Activated T-cell treated with anti-CD3 and anti-CD28 coated beads, Interleukin-2, amount 50 U/mL, for 24 hours (primary cell): ENCODE results near the gene ZIC1.

Experiments
- DNase-seq: peaks from one replicate; pipeline ENCODE4 v3.0.0-alpha.2; 2020
- H3K27ac Mint-ChIP-seq: 2 replicates; pipeline ENCODE4 v1.8.0; 2020; ENCODE audit warnings: mild to moderate bottlenecking, mixed read lengths
- H3K27me3 Mint-ChIP-seq: 2 replicates; pipeline ENCODE4 v1.8.0; 2020; ENCODE audit warnings: mixed read lengths
- H3K36me3 Mint-ChIP-seq: 2 replicates; pipeline ENCODE4 v1.8.0; 2020; ENCODE audit warnings: low read depth, mixed read lengths
- H3K4me1 Mint-ChIP-seq: 2 replicates; pipeline ENCODE4 v1.8.0; 2020; ENCODE audit warnings: low read depth, mixed read lengths
- H3K4me3 Mint-ChIP-seq: 2 replicates; pipeline ENCODE4 v1.8.0; 2020; ENCODE audit warnings: mild to moderate bottlenecking, moderate library complexity, mixed read lengths
- H3K9me3 Mint-ChIP-seq: 2 replicates; pipeline ENCODE4 v1.8.0; 2020; ENCODE audit warnings: mixed read lengths

ZIC1 gene

DNA sequence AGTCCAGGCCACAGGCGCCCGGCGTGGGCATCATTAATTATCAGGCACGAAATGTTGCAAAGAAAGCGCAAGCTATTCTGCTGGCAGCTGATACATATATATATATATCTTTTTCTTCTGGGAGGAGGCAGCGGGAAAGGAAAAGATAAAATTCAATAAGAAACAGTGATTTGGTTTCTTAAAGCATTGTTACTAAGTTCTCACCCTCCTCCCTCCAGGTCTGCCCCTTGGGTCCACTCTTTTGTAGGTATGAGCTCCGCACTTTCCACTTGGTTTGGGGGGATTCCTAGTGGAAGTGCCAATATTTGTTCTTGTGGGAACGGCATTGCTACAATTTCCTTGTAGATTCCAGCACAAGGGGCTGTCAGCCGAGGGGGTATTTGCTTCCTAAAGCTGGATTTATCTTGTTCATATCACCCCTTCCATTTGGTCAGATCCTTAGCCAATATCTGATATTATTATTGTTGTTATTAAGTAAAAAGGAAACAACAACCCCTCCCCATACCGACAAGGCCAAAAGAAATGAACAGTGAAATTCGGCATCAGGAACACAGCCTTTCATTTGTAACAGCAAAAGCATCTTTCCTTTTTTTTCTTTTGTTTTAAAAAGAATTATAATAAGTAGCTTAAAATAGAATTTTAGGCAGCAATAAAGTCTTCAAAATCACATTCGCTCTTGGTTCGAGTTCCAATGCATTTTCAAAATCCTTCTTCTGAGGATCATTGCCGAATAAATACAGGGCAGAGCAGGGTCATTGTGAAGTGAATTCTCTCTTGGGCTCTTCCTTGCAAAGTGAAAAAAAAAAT is 15.6 kb downstream of the ZIC1 start:
- H3K27ac Mint-ChIP-seq = no peak overlapping the region
- no peak for DNase-seq
- H3K9me3 Mint-ChIP-seq = peaks cover 11% of the 10 kb centered on the region
- peaks cover 59% of the 10 kb centered on the region for H3K27me3 Mint-ChIP-seq
- no peaks in the 10 kb centered on the region for H3K4me1 Mint-ChIP-seq
- no peak overlapping the region for H3K4me3 Mint-ChIP-seq
- no peaks in the 10 kb centered on the region for H3K36me3 Mint-ChIP-seq

DNA sequence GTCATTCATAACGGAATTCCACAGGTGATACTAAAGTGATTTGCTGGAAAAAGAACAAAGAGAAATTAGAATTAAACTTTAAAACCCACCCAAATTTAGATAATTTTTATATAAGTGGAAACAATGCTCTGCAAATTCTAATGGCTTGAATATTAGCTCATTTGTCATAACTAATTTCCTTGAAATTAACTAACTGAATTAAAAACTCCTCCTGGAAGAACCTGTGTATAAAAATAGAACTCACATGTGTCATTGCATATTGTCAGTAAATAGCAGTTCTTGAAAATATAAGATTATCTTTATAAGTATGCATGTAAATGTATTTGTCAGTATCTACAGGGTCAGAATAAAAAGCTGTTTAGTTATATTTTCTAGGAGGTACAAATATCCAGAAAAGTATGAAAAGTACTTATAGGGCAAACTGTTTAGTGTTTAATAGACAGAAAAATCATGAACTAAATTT is 16.3 kb downstream of the ZIC1 start:
- H3K27me3 Mint-ChIP-seq = peaks cover 53% of the 10 kb centered on the region
- H3K4me3 Mint-ChIP-seq = no peak overlapping the region
- H3K4me1 Mint-ChIP-seq = no peaks in the 10 kb centered on the region
- H3K36me3 Mint-ChIP-seq = no peaks in the 10 kb centered on the region
- H3K27ac Mint-ChIP-seq = no peak overlapping the region
- peaks cover 7% of the 10 kb centered on the region for H3K9me3 Mint-ChIP-seq
- DNase-seq = no peak

DNA sequence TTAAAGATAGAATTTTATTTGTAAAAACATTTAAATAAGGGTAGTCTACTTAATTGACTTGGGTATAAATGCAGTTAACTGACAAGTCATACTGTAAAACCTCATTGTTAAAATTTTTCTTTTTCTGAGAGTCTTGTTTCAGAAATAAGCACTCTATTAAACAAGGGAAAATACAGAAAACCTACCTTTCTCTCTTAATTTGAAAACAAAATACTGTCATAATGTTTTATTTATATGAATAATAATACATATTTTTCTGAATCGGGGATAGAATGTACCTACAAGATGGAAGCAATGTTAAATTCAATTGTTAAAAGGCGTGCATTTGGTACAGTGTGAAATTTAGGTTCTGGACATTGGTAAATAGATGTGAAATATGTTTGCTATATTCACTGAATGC is 17.8 kb downstream of the ZIC1 start:
- no peaks in the 10 kb centered on the region for H3K36me3 Mint-ChIP-seq
- no peak for DNase-seq
- H3K4me1 Mint-ChIP-seq = no peaks in the 10 kb centered on the region
- H3K9me3 Mint-ChIP-seq = peaks cover 7% of the 10 kb centered on the region
- no peak overlapping the region for H3K4me3 Mint-ChIP-seq
- H3K27me3 Mint-ChIP-seq = peaks cover 40% of the 10 kb centered on the region
- H3K27ac Mint-ChIP-seq = no peak overlapping the region

DNA sequence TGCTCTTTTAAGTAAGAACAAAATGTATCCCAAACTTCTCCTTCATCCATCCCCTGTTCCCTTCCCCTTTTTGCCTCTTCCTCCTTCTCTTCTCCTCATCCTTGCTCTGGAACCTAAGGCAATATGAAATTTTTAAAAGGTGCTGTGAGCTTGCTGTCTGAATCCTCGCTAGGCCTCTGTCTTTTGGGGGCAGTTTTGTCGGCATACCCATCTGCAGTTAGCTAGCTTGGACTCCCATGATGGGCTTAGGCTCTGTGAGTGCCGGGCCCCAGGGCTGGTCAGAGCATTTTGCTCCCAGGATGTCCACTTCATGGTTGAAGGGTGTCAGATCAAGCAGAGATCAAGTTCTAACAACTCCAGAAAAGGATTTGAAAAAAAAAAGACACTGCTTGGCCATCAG is 18.6 kb downstream of the ZIC1 start:
- Mint-ChIP-seq H3K9me3 (peaks cover 6% of the 10 kb centered on the region), H3K27ac (no peak overlapping the region), H3K36me3 (no peaks in the 10 kb centered on the region), H3K4me3 (no peak overlapping the region), H3K4me1 (no peaks in the 10 kb centered on the region), H3K27me3 (peaks cover 31% of the 10 kb centered on the region)
- DNase-seq = no peak

DNA sequence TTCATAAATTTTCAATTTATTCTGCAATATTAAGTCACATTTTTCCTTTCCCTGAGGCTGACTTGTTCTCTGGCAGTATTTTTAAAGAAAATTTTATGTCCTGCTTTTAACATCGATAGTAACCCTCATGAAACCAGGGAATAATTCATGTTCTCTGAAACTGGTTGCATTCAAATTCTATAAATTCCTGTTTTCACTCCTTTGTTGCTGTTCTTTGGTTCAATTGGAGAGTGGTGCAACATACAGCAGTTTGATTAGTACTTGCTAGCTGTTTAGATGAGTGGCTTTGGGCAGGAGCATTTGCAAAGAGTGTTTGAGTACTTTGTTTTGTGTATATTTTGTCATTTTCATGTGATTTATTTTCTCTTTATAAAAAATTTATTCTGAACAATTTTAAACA is 19.2 kb downstream of the ZIC1 start:
- Mint-ChIP-seq H3K27ac (no peak overlapping the region), H3K36me3 (no peaks in the 10 kb centered on the region), H3K4me1 (no peaks in the 10 kb centered on the region), H3K27me3 (peaks cover 26% of the 10 kb centered on the region), H3K9me3 (peaks cover 6% of the 10 kb centered on the region), H3K4me3 (no peak overlapping the region)
- no peak for DNase-seq

DNA sequence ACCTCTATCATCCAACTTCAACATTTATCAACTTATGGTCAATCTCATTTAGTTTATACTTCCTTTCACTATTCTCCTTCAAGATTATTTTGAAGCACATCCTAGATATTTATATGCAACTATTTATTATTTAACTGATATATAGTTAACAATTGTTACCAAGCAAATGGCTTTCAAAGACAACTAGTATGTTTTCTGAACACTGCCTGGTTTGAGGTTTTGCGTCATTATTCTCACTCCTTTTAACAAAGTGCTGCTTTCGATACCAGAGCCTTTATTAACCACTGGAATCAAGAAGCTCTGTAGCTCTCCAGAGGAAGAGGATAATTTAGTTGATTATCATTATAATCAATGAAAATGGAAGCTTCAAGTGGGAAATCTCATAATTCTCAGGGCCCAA is 19.6 kb downstream of the ZIC1 start:
- peaks cover 5% of the 10 kb centered on the region for H3K9me3 Mint-ChIP-seq
- no peaks in the 10 kb centered on the region for H3K4me1 Mint-ChIP-seq
- no peak overlapping the region for H3K4me3 Mint-ChIP-seq
- H3K36me3 Mint-ChIP-seq = no peaks in the 10 kb centered on the region
- no peak overlapping the region for H3K27ac Mint-ChIP-seq
- DNase-seq = no peak
- peaks cover 21% of the 10 kb centered on the region for H3K27me3 Mint-ChIP-seq

DNA sequence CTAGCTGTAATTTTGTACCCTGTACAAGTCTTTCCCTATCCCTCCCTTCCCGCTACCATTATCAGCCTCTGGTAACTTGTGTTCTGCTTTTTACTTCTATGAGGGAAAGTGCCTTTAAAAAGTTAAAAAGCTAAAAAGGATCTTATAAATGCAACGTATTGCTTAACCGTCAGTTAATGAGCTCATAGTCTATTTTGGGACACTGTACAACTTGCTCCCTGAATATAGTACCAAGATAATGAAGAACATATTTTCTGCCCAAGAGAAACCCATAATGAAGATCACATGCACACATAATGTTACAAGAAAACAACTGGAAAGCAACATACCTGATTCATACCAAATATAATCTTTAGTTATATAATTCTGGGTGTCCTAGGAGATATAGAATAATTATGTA is 22.6 kb downstream of the ZIC1 start:
- peaks cover 6% of the 10 kb centered on the region for H3K9me3 Mint-ChIP-seq
- H3K4me3 Mint-ChIP-seq = no peak overlapping the region
- no peak for DNase-seq
- no peaks in the 10 kb centered on the region for H3K36me3 Mint-ChIP-seq
- peaks cover 3% of the 10 kb centered on the region for H3K27me3 Mint-ChIP-seq
- no peaks in the 10 kb centered on the region for H3K4me1 Mint-ChIP-seq
- H3K27ac Mint-ChIP-seq = no peak overlapping the region

DNA sequence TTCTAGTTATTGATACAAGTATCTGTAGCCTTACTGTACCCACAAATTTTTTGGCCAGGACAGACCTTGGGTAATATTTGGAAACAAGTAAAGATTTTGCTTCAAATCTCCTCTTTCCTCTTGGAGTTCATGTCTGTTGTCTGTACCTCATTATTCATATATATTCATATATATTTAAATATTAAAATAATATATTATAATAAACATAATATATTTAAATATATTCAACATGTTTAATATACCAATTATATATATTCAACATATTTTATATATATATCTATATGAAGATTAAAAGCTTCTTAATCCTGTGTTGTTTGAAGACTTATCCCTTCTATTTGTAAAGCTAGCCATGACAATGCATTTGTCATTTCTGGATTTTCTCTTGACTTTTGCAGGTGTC is 38.1 kb downstream of the ZIC1 start:
- no peaks in the 10 kb centered on the region for H3K36me3 Mint-ChIP-seq

DNA sequence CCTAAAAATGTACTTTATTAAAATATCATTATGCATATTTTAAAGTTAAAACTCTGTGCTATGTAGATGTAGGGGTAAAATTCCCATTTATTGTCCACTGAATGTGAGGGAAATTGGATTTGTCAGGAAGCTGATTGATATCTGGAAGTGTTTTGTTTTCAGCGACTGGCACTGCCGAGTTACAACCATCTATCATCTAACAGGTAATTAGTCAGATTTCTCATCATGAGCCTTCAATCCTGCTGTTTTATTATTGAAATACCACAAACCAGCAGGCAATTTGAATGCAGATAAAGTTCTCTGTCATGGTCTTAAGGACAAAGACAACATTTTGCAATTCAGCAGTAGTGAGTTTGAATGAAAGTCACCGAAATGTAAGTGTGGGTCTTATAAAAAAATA is 40.5 kb downstream of the ZIC1 start:
- Mint-ChIP-seq H3K36me3 (no peaks in the 10 kb centered on the region), H3K9me3 (peaks cover 2% of the 10 kb centered on the region), H3K27ac (no peak overlapping the region), H3K27me3 (no peaks in the 10 kb centered on the region), H3K4me3 (no peak overlapping the region), H3K4me1 (no peaks in the 10 kb centered on the region)
- no peak for DNase-seq

More for the DNA sequence above, 38.1 kb downstream of the ZIC1 start:
- Mint-ChIP-seq H3K27ac (no peak overlapping the region), H3K9me3 (peaks cover 5% of the 10 kb centered on the region), H3K4me3 (no peak overlapping the region), H3K27me3 (no peaks in the 10 kb centered on the region), H3K4me1 (no peaks in the 10 kb centered on the region)
- DNase-seq = no peak

DNA sequence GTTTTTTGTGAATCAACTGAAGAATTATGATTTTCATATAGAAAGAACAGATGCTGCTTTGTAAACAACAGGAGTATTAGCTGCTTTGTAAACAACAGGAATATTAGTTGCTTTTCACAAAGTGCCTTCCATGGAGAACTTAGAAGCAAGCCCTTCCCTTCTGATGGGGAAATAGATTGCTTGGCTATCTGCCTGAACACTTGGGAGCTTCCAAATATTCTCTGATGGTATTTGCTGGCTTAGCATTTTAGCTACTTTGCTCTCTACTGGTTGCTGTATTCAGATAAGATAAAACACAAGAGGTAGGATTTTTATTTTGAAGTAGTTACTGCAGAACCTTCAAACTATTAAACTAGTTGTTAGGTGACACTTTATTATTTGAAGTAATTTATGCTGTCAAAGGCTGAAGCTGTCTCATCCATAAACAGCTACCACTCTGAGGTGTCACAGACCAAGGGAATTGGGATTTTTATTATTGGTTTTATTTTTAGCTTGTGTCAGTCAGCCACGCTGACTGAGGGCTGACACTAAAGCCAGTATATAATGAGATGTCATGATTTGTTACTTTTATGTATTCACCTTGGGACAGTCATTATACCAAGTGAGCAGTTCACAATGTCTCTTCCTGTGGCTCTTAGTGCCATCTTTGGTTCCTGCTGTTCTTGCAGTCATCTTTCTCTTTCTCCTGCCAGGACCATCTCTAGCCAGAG is 50.0 kb downstream of the ZIC1 start:
- DNase-seq = no peak
- no peaks in the 10 kb centered on the region for H3K36me3 Mint-ChIP-seq
- no peaks in the 10 kb centered on the region for H3K4me1 Mint-ChIP-seq
- no peaks in the 10 kb centered on the region for H3K9me3 Mint-ChIP-seq
- H3K27ac Mint-ChIP-seq = no peak overlapping the region
- H3K4me3 Mint-ChIP-seq = no peak overlapping the region
- no peaks in the 10 kb centered on the region for H3K27me3 Mint-ChIP-seq

DNA sequence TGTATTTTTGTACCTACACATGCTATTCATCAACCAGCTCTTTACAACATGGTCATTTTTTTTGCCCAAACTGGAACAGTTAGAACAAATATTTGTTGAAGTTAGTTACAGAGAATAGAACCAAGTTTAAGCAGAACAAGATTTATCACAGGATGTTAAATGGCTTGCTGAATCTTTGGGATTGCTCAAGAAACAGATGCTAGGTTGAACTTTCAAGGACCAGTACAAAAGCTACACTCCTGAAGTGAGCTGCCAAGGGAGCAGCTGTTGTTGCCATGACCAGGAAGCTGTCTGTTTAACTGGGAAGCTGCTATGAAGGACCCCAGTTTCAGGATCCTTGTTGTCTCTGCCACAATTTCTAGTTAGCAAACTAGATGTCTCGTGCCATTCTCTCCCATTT is 53.7 kb downstream of the ZIC1 start:
- H3K36me3 Mint-ChIP-seq = no peaks in the 10 kb centered on the region
- no peaks in the 10 kb centered on the region for H3K9me3 Mint-ChIP-seq
- no peaks in the 10 kb centered on the region for H3K4me1 Mint-ChIP-seq
- no peak overlapping the region for H3K4me3 Mint-ChIP-seq
- H3K27me3 Mint-ChIP-seq = no peaks in the 10 kb centered on the region
- no peak overlapping the region for H3K27ac Mint-ChIP-seq
- DNase-seq = no peak
